NCI-H69 (cell line): ENCODE data around the gene RBM42.
"Not testable (repeated sequence)": the region's sequence is repeated elsewhere in the genome, so short reads cannot be mapped to it uniquely, and the experiment has no call there.

Source experiments
- DNase-seq: peaks from one replicate; lab custom pipeline; 2025; lab: John Stamatoyannopoulos, UW

RBM42 gene, protein sequence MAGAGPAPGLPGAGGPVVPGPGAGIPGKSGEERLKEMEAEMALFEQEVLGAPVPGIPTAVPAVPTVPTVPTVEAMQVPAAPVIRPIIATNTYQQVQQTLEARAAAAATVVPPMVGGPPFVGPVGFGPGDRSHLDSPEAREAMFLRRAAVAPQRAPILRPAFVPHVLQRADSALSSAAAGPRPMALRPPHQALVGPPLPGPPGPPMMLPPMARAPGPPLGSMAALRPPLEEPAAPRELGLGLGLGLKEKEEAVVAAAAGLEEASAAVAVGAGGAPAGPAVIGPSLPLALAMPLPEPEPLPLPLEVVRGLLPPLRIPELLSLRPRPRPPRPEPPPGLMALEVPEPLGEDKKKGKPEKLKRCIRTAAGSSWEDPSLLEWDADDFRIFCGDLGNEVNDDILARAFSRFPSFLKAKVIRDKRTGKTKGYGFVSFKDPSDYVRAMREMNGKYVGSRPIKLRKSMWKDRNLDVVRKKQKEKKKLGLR

DNA sequence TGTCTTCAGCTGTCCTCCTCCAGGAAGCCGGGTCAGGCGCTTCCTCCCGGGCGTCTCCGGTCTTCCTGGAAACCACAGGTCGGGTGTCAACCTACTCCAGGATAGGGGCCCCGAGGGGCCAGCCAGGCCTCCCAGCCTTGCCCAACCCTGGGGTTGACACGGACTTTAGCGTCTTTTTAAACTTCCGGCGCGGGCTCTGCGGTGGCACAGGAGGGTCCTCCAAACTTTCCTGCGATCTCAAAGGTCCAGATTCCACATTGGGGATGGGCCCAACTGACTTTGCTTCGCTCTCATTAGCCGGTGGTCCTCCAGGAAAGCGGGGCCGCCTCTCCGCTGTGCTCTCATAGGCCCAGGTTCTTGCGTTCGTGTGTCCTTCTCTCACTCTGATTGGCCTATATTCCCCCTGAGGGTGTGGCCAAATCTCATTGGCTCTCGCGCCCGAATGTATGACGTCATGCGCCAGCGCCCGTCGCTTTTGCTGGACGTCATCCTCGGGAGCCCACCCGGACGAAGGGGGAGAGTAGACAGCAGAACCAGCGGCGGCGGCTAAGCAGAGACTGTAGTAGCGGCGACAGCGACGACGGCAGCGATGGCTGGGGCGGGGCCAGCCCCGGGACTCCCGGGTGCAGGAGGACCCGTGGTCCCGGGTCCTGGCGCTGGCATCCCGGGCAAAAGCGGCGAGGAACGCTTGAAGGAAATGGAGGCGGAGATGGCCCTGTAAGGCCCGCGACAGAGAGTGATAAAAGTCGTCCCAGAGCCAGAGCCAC is at the start of gene RBM42:
TSS of gene RBM42 (plus strand) at position 472 of the 767 bp plus-strand sequence. CDS start at position 590, 118 bp downstream.
- peak; percentile 99 for DNase-seq

DNA sequence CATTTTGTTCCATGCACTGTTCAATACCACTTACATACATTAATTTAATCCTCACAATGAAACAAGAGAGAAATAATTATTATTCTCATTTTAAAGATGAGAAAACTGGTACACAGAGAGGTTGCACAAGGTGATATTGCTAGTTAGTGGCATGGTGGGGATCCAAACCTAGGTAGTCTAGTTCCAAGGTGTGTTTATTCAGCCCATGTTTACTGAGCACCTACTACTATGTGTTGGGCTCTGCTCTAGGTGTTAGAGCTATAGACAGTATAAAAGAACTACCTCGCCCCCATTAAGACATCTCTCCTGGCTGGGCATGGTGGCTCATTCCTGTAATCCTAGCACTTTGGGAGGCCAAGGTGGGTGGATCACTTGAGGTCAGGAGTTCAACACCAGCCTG is 46.1 kb upstream of the RBM42 start:
- no peak for DNase-seq

DNA sequence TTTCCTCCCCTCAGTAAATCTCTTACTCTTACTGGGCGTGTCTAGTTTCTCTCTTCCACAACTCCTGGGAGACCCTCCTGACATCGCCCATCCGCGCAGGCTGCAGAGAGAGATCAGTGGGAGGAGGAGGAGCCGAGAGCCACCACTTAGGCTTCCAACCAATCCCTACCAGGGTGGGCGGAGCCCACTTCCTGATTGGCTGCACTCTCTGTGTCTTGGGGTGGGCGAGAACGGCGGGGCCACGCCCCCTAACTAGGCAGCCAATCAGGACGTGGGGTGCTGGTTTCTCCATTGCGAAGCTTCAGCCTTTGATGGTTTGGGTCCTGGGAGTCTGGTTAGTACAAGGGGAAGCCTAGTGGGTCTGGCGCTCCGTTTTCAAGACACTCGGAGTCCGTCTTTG is 43.0 kb upstream of the RBM42 start, which contains the start of gene PMIS2:
TSS of gene PMIS2 (plus strand) at position 326 of the 400 bp plus-strand sequence. CDS start 87 bp downstream, outside the sequence.
- peak; percentile 17 for DNase-seq

DNA sequence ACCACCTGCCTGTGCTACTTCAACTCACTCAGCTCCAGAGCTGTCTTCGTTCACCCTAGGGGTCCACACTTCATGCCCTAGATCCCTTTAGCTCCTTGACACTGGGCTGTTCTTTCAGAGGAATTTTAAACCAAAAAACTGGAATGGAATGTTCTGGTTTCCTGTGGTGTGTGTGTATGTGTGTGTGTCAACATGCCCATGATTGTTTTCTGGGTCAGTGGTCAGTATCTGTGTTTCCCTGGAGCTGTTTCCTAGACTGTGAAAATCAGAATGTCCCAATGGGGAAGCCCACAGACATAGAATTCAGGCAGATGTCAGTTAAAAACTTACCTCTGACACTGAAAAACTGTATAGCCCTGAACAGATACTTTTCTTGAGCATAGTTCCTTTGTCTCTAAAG is 41.5 kb upstream of the RBM42 start:
- no peak for DNase-seq

DNA sequence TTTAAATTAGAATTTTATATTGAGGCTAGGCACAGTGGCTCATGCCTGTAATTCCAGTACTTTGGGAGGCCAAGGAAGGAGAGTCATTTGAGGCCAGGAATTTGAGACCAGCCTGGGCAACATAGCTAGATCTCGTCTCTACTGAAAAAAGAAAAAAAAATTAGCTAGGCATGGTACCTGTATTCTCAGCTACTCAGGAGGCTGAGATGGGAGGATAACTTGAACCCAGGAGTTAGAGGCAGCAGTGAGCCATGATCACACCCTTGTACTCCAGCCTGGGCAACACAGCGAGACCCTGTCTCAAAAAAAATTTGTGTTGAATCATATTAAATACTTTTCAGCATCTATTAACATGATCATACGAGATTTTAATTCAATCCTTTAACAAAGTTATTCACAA is 38.0 kb upstream of the RBM42 start:
- no peak for DNase-seq

DNA sequence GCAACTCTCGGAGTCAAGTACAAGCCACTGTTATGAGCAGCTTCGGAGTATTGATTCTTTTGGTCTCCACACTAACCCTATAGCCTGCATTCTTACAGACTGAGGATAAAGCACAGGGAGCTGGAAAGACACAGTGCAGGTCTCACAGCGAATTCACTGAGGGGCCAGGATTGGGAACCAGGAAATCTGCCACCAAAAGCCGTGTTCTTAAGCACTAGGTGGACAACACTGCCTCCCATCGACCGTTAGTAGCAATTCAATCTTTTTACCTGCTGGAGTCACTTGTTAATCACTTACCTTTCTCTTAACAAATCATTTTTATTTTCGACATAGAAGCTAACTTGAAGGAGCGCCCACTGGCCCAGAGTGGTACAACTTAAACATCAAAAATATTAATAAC is 36.6 kb upstream of the RBM42 start:
- DNase-seq: peak; percentile 60

DNA sequence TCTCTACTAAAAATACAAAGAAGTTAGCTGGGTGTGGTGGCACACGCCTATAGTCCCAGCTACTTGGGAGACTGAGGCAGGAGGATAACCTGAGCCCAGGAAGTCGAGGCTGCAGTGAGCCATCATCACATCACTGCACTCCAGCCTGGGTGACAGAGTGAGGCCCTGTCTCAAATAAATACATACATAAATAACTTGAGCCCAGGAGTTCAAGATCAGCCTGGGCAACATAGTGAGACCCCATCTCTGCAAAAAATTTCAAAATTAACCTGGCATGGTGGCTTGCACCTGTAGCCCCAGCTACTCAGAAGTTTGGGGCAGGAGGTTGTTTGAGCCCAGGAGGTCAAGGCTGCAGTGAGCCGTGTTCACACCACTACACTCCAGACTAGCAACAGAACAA is 33.8 kb upstream of the RBM42 start:
- DNase-seq: not testable (repeated sequence)

DNA sequence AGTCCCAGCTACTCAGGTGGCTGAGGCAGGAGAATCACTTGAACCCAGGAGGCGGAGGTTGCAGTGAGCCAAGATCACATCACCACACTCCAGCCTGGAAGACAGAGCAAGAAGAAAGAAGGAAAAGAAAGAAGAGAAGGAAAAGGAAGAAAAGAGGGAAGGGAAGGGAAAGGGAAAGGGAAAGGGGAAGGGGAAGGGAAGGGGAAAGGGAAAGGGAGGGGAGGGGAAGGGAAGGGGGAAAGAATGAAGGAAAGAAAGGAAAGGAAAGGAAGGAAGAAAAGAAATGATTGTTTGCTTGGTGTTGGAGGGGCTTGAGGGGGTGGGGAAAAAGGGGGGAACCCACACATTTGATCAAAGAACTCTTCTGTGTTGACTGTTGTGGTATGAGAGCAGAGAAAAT is 32.9 kb upstream of the RBM42 start:
- no peak for DNase-seq

DNA sequence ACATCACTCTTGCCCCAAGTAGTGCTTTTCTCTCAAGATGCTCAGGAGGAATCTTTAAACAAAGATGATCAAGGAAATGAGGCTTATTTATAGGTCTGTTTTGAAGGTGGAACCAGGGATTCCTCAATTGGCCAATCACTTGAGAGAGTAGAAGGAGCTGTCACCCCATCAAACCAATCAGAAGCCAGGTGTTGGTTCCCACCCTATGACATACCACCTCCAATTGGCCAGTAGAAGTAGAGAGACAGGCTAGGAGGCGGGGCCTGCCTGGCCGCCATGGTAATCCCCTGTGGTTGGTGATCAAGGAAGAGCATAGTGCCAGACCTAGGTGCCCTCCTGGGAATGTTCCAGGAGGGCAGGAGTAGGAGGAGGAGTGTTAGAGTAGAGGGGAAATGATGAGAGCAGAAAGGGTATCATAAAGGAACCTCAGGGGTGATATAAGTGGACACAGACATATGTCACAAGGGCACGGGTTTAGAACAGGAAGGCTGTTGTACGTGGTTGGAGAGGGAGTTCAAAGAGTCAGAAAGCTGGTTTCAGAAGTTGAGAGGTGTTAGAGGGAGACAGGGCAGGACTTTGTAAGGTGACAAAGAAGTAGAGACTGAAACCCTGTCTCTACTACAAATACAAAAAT is 32.4 kb upstream of the RBM42 start:
- no peak for DNase-seq

DNA sequence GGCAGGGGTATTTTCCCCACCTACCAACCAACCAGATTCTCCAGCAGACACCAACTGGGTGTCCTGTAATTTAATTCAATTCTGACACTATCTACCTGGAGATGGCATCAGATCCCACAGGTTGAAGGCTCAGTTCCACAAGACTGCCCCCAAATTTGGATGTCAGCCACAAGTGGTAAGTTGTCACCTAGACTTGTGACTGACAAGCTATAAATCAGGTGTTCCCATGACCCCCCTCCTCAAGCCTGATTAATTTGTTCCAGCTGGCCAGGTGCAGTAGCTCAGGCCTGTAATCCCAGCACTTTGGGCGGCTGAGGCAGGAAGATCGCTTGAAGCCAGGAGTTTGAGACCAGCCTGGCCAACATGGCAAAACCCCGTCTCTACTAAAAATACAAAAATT is 26.9 kb upstream of the RBM42 start:
- peak; percentile 7 for DNase-seq

DNA sequence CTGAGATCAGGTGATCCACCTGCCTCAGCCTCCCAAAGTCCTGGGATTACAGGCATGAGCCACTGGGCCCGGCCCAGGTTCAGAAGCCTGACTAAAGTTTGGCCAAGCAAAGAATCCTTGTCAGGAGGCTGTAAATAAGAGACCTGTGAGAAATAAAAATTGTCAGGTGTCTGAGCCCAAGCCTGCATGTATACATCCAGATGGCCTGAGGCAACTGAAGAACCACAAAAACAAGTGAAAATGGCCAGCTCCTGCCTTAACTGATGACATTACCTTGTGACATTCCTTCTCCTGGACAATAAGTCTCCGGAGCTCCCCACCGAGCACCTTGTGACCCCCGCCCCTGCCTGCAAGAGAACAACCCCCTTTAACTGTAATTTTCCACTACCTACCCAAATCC is 24.4 kb upstream of the RBM42 start:
- not testable (repeated sequence) for DNase-seq

DNA sequence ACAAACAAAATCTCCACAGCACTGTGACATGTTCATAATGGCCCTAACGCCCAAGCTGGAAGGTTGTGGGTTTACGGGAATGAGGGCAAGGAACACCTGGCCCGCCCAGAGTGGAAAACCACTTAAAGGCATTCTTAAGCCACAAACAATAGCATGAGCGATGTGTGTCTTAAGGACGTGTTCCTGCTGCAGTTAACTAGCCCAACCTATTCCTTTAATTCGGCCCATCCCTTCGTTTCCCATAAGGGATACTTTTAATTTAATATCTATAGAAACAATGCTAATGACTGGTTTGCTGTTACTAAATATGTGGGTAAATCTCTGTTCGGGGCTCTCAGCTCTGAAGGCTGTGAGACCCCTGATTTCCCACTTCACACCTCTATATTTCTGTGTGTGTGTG is 21.7 kb upstream of the RBM42 start:
- not testable (repeated sequence) for DNase-seq

DNA sequence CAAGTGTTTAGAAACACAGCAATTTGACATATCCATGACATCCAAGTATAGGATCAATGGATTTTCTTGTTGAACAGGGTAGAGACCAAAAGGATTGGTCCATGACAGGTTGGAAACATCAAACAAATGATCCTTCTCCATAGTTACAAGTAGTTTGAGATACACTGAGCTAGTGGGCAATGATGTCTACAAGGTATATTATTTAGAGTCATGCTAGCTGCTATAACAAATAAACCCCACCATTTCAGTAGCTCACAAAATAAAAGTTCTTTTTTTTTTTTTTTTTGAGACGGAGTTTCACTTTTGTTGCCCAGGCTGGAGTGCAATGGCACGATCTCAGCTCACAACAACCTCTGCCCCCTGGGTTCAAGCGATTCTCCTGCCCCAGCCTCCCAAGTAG is 21.2 kb upstream of the RBM42 start:
- DNase-seq: no peak

DNA sequence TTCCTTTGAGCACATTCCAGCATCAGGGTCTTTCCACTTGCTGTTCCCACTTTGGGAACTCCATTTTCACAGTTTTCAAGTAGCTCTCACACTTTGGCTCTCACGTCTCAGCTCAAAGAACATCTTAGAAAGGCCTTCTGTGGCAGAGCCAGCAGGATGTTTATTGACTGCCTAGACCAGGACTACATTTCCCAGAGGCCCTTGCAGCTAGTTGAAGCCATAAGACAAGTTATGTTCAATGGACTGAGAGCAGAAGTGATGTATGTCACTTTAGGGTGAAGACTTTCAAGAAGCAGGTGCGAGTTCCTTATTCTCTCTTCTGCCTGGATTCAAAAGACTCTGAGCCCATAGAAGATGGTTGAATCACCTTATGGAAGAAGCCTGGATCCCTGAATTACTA is 20.6 kb upstream of the RBM42 start:
- DNase-seq: no peak

DNA sequence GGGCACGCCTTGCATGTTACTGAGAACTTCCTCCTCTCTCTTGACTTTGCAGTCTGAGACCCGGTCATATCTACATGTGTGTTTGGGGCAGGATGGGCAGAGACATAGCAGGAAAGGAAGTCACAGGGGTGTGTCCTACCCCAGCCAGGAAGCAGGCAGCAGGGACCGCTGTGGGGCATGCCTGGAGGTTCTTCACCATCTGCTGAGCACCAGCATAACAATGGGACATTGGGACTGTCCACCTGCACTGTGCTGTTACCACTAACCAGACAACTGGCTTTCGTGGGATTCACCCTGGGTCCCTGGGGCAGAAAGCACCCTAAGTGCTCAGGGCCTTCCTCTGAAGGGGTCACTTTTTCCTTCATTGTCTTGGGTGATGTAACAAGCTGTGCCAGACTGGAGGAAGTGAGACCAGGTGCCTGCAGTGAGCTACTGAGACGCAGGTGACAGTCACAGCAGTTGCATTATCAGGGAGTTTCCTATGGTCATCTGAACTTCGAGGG is 18.9 kb upstream of the RBM42 start:
- no peak for DNase-seq

DNA sequence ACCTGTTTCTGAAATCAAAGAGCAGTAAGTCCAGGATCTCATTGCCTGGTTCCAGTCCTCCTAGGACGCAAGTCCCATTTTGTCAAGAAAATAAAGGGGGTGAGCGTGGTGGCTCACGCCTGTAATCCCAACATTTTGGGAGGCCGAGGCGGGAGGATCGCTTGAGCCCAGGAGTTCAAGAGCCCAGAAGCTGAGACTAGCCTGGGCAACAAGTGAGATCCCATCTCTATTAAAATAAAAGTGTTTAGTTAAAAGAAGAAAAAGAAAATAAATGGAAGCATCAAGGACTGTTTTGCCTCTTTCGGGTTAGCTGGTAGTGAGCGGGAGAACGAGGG is 16.6 kb upstream of the RBM42 start:
- no peak for DNase-seq

DNA sequence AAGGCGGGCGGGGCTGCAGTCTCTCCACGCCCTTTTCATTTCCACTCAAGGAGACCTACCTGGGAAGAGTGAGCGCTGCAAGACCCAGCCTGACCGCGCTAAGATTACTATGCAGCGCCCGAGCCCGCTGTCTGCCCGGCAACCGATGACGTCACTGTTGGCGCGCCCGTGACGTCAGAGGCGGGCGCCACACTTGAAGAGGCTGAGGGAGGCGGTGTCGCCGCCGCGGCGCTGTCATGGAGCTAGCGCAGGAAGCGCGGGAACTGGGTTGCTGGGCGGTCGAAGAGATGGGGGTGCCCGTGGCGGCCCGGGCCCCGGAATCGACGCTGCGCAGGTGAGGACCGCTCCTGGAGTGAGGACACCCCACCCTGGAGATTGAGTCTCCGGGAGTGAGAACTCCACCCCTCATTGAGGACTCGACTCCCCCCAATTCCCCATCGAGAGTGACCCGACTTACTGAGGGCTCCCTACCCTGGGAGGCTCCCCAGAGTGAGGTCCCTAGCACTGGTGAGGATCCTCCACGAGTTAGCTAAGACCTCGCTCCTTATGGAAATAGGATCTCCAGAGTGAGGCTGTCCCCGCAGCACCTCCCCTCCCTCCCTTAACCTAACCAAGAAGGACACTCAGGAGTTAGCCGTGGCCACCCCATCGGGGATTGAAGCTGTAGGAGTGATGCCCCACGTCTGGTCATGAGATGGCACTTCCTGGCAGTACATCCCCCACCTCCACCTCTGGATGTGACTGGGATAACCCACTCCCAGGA is 16.1 kb upstream of the RBM42 start, which contains the start of gene HAUS5:
TSS of gene HAUS5 (plus strand) at position 177 of the 763 bp plus-strand sequence. CDS start at position 237, 60 bp downstream.
- DNase-seq: peak; percentile 97

DNA sequence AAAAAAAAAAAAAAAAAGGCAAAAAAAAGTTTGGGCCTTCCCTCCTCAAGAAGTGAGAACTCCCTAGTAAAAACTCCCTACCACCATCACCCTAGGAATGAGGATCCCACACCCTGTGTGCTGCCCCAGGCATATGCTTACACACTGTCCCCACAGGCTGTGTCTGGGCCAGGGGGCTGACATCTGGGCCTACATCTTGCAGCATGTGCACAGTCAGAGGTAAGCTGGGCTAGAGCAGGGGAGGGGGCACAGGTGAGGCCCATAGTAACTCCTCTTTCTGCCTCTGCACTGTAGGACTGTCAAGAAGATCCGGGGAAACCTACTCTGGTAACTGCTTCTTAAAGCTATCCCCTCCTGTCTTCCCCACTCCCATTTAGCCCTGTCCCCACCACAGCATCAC is 15.3 kb upstream of the RBM42 start:
- DNase-seq: no peak

DNA sequence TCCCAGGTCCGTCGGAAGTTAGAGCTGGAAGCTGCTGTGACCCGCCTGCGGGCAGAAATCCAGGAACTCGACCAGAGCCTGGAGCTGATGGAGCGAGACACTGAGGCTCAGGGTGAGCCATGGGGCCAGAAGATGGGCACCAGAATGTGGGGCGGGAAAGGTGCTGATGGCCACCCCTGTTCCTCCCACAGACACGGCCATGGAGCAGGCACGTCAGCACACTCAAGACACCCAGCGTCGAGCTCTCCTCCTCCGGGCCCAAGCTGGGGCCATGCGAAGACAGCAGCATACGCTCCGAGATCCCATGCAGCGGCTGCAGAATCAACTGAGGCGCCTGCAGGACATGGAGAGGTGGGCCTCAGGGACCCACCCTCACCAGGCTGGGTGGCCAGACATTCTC is 13.8 kb upstream of the RBM42 start:
- no peak for DNase-seq

DNA sequence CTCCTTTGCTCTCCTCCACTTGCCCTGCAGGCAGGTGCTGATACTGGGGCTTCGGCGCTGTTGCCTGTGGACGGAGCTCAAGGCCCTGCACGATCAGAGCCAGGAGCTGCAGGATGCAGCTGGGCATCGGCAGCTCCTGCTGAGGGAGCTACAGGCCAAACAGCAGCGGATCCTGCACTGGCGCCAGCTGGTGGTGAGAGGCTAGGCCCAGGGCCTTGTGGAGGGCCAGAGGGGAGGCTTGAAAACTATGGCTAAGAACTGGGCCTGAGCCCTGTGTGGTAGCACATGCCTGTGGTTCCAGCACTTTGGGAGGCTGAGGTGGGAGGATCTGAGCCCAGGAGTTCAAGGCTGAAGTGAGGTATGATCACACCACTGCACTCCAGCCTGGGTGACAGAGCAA is 10.0 kb upstream of the RBM42 start:
- DNase-seq: no peak

DNA sequence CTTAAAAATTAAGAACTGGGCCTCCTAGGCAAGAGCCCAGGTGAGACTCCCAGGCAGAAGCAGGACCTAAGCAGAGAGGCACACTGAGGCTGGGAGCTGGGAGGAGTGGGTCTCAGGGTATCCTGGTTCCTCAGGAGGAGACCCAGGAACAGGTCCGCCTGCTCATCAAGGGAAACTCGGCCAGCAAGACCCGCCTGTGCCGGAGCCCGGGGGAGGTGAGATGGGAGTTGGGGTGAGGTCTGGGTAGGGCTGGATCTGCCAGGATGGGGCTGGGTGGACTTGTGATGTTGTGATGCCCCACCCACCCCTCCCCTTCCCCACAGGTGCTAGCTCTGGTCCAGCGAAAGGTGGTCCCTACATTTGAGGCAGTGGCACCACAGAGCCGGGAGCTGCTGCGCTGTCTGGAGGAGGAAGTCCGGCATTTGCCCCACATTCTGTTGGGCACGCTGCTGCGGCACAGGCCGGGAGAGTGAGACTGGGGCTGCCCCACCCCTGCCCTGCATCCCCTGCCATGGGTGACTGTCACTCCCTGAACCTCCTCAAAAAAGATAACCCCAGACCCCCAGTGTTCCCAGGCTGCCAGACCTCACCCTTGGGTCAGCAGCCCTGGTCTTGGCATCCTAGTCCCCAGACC is 9.4 kb upstream of the RBM42 start:
- DNase-seq: no peak
